Nasal cavity respiratory epithelium epithelial cell of viscerocranial mucosa (primary cell): ENCODE data around the gene C4orf54. TPM values are rescaled to one million over a fixed set of nuclear protein-coding genes. Genes with fewer than 3 reads are reported as not detected.

Experiments
- total RNA-seq: library from RNA; depleted of rRNA; stranded (reverse); fragments of >200 nt; gene quantifications from 2 replicates; pipeline ENCODE4 v1.2.3, GENCODE V29; 2014

The C4orf54 gene
- total RNA-seq, result under 0.01 and 0.64 TPM in 2 replicates

DNA sequence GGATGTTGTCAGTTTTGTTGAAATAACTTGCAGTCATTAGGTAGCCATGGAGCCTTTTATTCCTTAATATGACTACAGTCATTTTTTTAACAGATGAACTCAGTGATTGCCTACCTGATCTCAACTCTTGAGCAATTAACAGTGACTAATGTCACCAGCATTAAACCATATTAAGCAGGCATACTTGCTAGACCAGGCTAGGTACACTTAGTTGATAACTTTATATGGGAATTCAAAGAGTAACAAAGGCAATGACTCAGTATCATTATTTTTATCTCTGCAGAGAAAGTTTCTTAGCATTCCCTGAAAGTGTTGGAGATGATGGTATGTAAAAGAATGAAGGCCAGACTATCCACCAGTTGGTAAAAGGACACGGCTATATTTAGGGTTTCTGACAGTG lies at the start of gene C4orf54:
Gene C4orf54, minus strand, starts transcription at position 31 of the 400 bp plus-strand sequence. CDS start 3,180 bp downstream, outside the sequence.

Other genes with a start within 250 kb of the C4orf54 start
- 3.8 and 33.0 TPM in 2 replicates for gene ADH7, start 222.5 kb downstream of the C4orf54 start, total RNA-seq
- gene C4orf17, start 146.8 kb downstream of the C4orf54 start, total RNA-seq, result not detected in 2 replicates
- 14.7 and 15.4 TPM in 2 replicates for gene TRMT10A, start 93.8 kb downstream of the C4orf54 start, total RNA-seq
- gene MTTP, start 83.0 kb downstream of the C4orf54 start, total RNA-seq, result under 0.01 and 0.21 TPM in 2 replicates
- gene DAPP1, start 159.0 kb upstream of the C4orf54 start, total RNA-seq, result 95.5 and 99.1 TPM in 2 replicates
- 45.5 and 69.4 TPM in 2 replicates for gene LAMTOR3, start 236.6 kb upstream of the C4orf54 start, total RNA-seq